Stimulated activated naive CD8-positive, alpha-beta T cell treated with anti-CD3 and anti-CD28 coated beads, Interleukin-15, Interleukin-2, amounts not matched to agents 100 U/mL and 50 U/mL, for 24 hours (primary cell): ENCODE results near the gene COL17A1.
A peak's percentile ranks its signal among the peaks of the same experiment; 100 is the strongest.

Experiments
- ATAC-seq: fragments of 150-1000 bp; cut with Tn5 transposase; one replicate; pipeline ENCODE4 v1.10.0; 2021
- DNase-seq: peaks from one replicate; pipeline ENCODE4 v3.0.0; 2021

The COL17A1 gene

DNA sequence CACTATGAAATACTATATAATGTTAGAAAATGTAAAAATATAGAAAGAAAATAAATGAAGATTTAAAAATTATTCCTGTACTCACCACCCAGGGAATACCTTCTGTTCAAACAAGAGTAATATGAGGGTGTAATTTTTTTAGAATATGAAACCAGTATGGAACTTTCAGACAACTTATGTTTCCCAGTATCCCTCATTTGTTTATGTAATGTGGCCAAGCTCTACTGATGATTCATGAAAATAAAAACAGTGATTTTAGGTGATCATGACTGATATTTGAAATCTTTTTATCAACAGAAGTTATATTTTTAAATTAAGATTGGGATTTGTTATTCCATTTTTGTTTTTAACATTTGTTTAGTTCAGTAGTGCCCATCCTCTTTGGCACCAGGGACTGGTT is 100.0 kb downstream of the COL17A1 start:
- DNase-seq: no peak
- ATAC-seq: no peak

DNA sequence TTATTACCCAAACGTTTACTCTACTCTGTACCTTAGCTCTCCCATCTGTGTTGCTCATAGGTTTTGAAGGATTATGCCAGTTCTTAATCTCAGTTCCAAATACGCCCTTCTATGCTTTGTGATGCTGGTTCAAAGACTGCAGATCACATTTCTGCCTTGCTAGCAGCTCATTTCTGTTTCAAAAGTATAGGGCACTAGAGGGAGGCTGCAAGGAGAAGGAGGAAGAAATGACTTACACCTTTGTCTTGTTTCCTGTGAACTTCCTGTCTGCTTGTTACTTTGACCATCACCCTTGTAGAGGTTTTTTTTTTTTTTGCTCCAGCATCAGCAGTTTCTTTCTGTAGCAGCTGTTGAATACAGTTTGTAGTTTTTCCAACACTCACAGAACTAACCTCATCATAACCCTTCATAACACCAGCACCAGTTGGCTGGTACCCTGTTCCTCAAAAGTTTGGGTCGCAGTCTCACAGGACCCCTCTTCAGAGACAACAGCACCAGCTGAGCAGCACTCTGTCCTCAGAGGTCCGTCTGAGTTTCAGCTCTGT is 102.2 kb downstream of the COL17A1 start:
- DNase-seq (no peak), ATAC-seq (peak; percentile 73)

DNA sequence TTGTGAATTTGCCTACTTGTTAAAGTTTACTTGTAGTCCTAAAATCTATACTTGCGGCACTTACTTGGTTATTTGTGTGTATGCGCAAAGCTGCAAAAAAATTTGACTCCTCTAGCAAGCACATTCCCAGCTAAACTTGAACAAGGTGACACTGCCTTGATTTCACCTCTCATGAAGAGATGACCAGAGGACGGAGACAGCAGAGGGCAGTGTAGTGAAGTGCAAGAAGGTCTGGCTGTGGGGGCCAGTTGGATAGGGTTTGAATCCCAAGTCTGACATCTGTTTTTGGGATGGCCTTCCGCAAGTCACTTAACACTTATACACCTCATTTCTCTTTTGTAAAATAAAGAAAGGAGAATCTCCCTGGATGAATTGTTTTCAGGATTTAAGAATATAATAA is 103.0 kb downstream of the COL17A1 start:
- ATAC-seq (no peak), DNase-seq (peak; percentile 13)
